HepG2 (cell line): Measurements from ENCODE around the gene IGBP1. TPM values are rescaled to one million over a fixed set of nuclear protein-coding genes. Genes with fewer than 3 reads are reported as not detected.
"Not testable (repeated sequence)": the region's sequence is repeated elsewhere in the genome, so short reads cannot be mapped to it uniquely, and the experiment has no call there.

Experiments
- ATAC-seq: fragments of 200-7000 bp; cut with Tn5 transposase; 3 replicates; pipeline ENCODE4 v1.9.1; 2020; ENCODE audit warnings: mild to moderate bottlenecking, moderate library complexity
- BruUV-seq: library from RNA; stranded (reverse); fragments of 400-500 nt; replicated peaks from 2 replicates; lab custom pipeline; 2021; lab: Mats Ljungman, UMichigan
- CTCF ChIA-PET: fragments of 300-600 bp; formaldehyde crosslinking; extraction: SDS; loops from one replicate; lab custom pipeline; 2021; ENCODE audit warnings: low total read pairs, inconsistent platforms, low intra/inter-chr PET ratio; lab: Yijun Ruan, JAX
- POLR2A ChIA-PET: fragments of 350-600 bp; sonication (Branson Sonifier 250); formaldehyde crosslinking; loops from one replicate; lab custom pipeline; 2020; ENCODE audit warnings: antibody characterized with exemption, inconsistent platforms; lab: Yijun Ruan, JAX
- DNase-seq: peaks from one replicate; pipeline ENCODE4 v3.0.0-alpha.2; 2015; ENCODE audit warnings: low spot score
- FAIRE-seq: peaks from 3 replicates; lab custom pipeline; 2011; peaks lifted over from hg19 to GRCh38; lab: Jason Lieb, UNC
- H2AFZ ChIP-seq: one replicate; pipeline ENCODE4 v1.6.1; 2011; ENCODE audit warnings: low read length, inconsistent platforms
- H3K27ac ChIP-seq: fragments of 300-600 bp; 3 replicates; pipeline ENCODE4 v1.8.0; 2011; ENCODE audit warnings: mixed run types, mild to moderate bottlenecking, mixed read lengths, low read length, inconsistent platforms; ENCODE audit not compliant: insufficient read depth; ENCODE audit errors: extremely low read length
- H3K27me3 ChIP-seq, 2 experiments: fragments of 200-600 bp in 1 of 2; 2 replicates in 1 of 2; 3 replicates in 1 of 2; pipeline versions ENCODE4 v1.6.0 to v1.8.0; 2011; ENCODE audit warnings: low read length in 2 of 2, mild to moderate bottlenecking in 2 of 2, moderate library complexity in 2 of 2, inconsistent platforms in 1 of 2; ENCODE audit not compliant: insufficient read depth in 2 of 2, control insufficient read depth in 1 of 2
- H3K36me3 ChIP-seq, 2 experiments: fragments of 200-600 bp in 1 of 2; replicated peaks in 1 of 2; 2 replicates in 1 of 2; 3 replicates in 1 of 2; pipeline versions ENCODE4 v1.5.1 to v1.8.0; 2011; ENCODE audit warnings: low read length in 2 of 2, inconsistent platforms in 1 of 2; ENCODE audit not compliant: insufficient read depth in 2 of 2, control insufficient read depth in 1 of 2
- H3K4me1 ChIP-seq: 2 replicates; pipeline ENCODE4 v1.5.1; 2012; ENCODE audit warnings: low read length, inconsistent platforms; ENCODE audit not compliant: insufficient read depth
- H3K4me2 ChIP-seq: 2 replicates; pipeline ENCODE4 v1.6.0; 2011; ENCODE audit warnings: low read depth, low read length, inconsistent platforms
- H3K4me3 ChIP-seq, 3 experiments: fragments of 200-600 bp in 1 of 3; sonication (generic), shearing (Covaris generic) in 1 of 3; replicated peaks in 1 of 3; 2 replicates each; pipeline ENCODE4 v1.5.1; 2011 to 2016; ENCODE audit warnings: low read length in 3 of 3, inconsistent platforms in 2 of 3, low read depth in 2 of 3, mild to moderate bottlenecking in 2 of 3, control low read depth in 1 of 3, mixed read lengths in 1 of 3; ENCODE audit not compliant: insufficient read depth in 1 of 3
- H3K79me2 ChIP-seq: one replicate; pipeline ENCODE4 v1.6.1; 2011; ENCODE audit warnings: low read length, inconsistent platforms; ENCODE audit not compliant: insufficient read depth
- H3K9ac ChIP-seq: 2 replicates; pipeline ENCODE4 v1.6.0; 2011; ENCODE audit warnings: mild to moderate bottlenecking, low read depth, low read length, inconsistent platforms; ENCODE audit not compliant: insufficient read depth
- H3K9me3 ChIP-seq: 2 replicates; pipeline ENCODE4 v1.5.1; 2012; ENCODE audit warnings: mild to moderate bottlenecking, low read length
- H4K20me1 ChIP-seq: 2 replicates; pipeline ENCODE4 v1.6.0; 2011; ENCODE audit warnings: inconsistent platforms, mild to moderate bottlenecking, low read length, moderate library complexity; ENCODE audit not compliant: insufficient read depth
- BRD4 ChIP-seq: sonication (generic); formaldehyde crosslinking; IDR thresholded peaks from 2 replicates; pipeline ENCODE4 v1.4.0; 2020; ENCODE audit warnings: missing genetic modification reagents
- FOXK2 ChIP-seq: fragments of 450-650 bp; IDR thresholded peaks from 2 replicates; pipeline ENCODE4 v1.6.1; 2016
- GABPA ChIP-seq, 2 experiments: IDR thresholded peaks; 2 replicates each; pipeline ENCODE4 v1.6.1; 2011 to 2016; ENCODE audit warnings: low read depth in 2 of 2, low read length in 1 of 2, missing biosample characterization in 1 of 2, missing genetic modification characterization in 1 of 2
- MEIS2 ChIP-seq: sonication (generic); formaldehyde crosslinking; IDR thresholded peaks from 2 replicates; pipeline ENCODE4 v1.9.0; 2021; ENCODE audit warnings: mild to moderate bottlenecking, missing genetic modification reagents
- NFE2 ChIP-seq: sonication (generic); formaldehyde crosslinking; IDR thresholded peaks from 2 replicates; pipeline ENCODE4 v1.4.0; 2020; ENCODE audit warnings: missing genetic modification reagents
- SOX13 ChIP-seq, 3 experiments: fragments of 450-650 bp in 1 of 3; sonication (generic) in 1 of 3; formaldehyde crosslinking in 1 of 3; IDR thresholded peaks in 2 of 3; conservative IDR thresholded peaks in 1 of 3; 2 replicates each; pipeline versions ENCODE4 v1.5.0 to v1.6.1; 2016 to 2020; ENCODE audit warnings: antibody characterized with exemption in 1 of 3, mild to moderate bottlenecking in 1 of 3, missing compliant biosample characterization in 1 of 3, missing genetic modification reagents in 1 of 3, moderate library complexity in 1 of 3
- SRY ChIP-seq: sonication (generic); formaldehyde crosslinking; IDR thresholded peaks from 2 replicates; pipeline ENCODE4 v1.8.0; 2022; ENCODE audit warnings: mild to moderate bottlenecking, missing genetic modification reagents
- XBP1 ChIP-seq: sonication (generic); formaldehyde crosslinking; IDR thresholded peaks from 2 replicates; pipeline ENCODE4 v1.5.0; 2020; ENCODE audit warnings: missing genetic modification reagents
- ZBTB2 ChIP-seq: sonication (generic); formaldehyde crosslinking; IDR thresholded peaks from 2 replicates; pipeline ENCODE4 v1.8.0; 2022; ENCODE audit warnings: low read depth, missing genetic modification reagents
- ZC3H13 ChIP-seq: sonication (generic); formaldehyde crosslinking; IDR thresholded peaks from 2 replicates; pipeline ENCODE4 v1.8.1; 2023; ENCODE audit warnings: mild to moderate bottlenecking, missing genetic modification reagents, moderate library complexity
- ZFAT ChIP-seq: sonication (generic); formaldehyde crosslinking; conservative IDR thresholded peaks from 2 replicates; pipeline ENCODE4 v1.8.1; 2023; ENCODE audit warnings: missing genetic modification reagents, inconsistent platforms
- ZFP1 ChIP-seq: IDR thresholded peaks from 2 replicates; pipeline ENCODE4 v1.6.1; 2016
- ZNF414 ChIP-seq: sonication (generic); formaldehyde crosslinking; IDR thresholded peaks from 2 replicates; pipeline ENCODE4 v1.5.0; 2020; ENCODE audit warnings: missing genetic modification reagents
- ZNF572 ChIP-seq: sonication (generic); formaldehyde crosslinking; IDR thresholded peaks from 2 replicates; pipeline ENCODE4 v1.5.1; 2020; ENCODE audit warnings: mild to moderate bottlenecking, missing genetic modification reagents
- ZNF737 ChIP-seq: sonication (generic); formaldehyde crosslinking; IDR thresholded peaks from 2 replicates; pipeline ENCODE4 v1.5.0; 2020; ENCODE audit warnings: missing genetic modification reagents, mild to moderate bottlenecking, borderline replicate concordance
- ZSCAN30 ChIP-seq: sonication (generic); formaldehyde crosslinking; IDR thresholded peaks from 2 replicates; pipeline ENCODE4 v1.5.0; 2020; ENCODE audit warnings: mild to moderate bottlenecking, missing genetic modification reagents
- WGBS: methylation state at CpG from one replicate; pipeline ENCODE4 v1.1.6; 2017; ENCODE audit warnings: low lambda C conversion rate; 5-methylcytosine and 5-hydroxymethylcytosine counted together
- in situ Hi-C: cut with HindIII; loops from 2 replicates; pipeline ENCODE4 v1.10.0; 2017; ENCODE audit warnings: low pct_unique_long_range_greater_than_20kb; ENCODE audit not compliant: extremely low pct_ligation_motif_present
- intact Hi-C: fragments of 100-400 bp; cut with micrococcal nuclease; formaldehyde crosslinking; loops from one replicate; pipeline ENCODE4 v1.10.0; 2022; ENCODE audit not compliant: unreplicated experiment
- polyA plus RNA-seq, 8 experiments: library from polyadenylated mRNA; depleted of rRNA in 3 of 8; stranded (reverse) in 7 of 8; unstranded in 1 of 8; fragments of >200 nt; fragmentation: Illumina TruSeq in 4 of 8; extraction: Trizol in 4 of 8; gene quantifications; 2 replicates each; pipeline versions ENCODE4 v1.2.1 to v1.2.3, GENCODE V29; 2011 to 2016; ENCODE audit warnings: low read depth in 4 of 8, missing spikeins in 1 of 8, mixed read lengths in 1 of 8; ENCODE audit not compliant: insufficient read depth in 1 of 8
- total RNA-seq, 5 experiments: library from RNA; depleted of rRNA; stranded (reverse); fragments of >200 nt; fragmentation: Illumina TruSeq; extraction: Trizol; gene quantifications; 2 replicates each; pipeline ENCODE4 v1.2.3, GENCODE V29; 2016; ENCODE audit warnings: low read depth in 1 of 5

Gene IGBP1
- total and polyA plus RNA-seq, 2 of the 13 experiments (the other 11 are each of a cell fraction or from before 2014, with no cell fraction given): 59.3 to 103 TPM

- FAIRE-seq, in situ Hi-C loops: not testable (repeated sequence)
Measured at GRCh38 chrX:70111436-70112026, 21.7 kb upstream of the IGBP1 start.

DNA sequence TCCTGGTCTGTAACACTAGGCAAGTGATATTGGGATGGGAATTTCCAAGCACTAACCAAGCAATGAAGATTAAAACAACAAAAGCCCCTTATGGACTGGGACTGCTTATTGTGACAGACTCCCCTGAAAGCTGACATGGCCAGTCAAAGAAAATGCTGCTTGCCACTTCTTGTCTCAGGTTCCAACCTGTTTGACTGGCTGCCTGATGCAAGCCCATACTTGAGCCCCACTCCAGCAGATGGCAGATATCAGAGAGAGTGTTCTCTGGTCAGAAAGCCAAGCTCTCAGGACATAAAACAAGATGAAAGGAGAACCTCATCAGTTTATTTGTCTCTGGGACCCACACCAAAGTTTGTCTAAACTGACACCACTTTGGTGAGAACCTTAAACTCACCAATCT, 15.5 kb upstream of the IGBP1 start:
- Histone ChIP-seq H3K79me2 (no peaks in the 10 kb centered on the region), H4K20me1 (no peaks in the 10 kb centered on the region), H3K9me3 (no peaks in the 10 kb centered on the region), H3K36me3 (no peaks in the 10 kb centered on the region), H3K4me3 (no peak overlapping the region), H3K4me2 (no peak overlapping the region), H3K27ac (no peak overlapping the region), H3K27me3 (no peaks in the 10 kb centered on the region), H3K4me1 (no peaks in the 10 kb centered on the region), H3K9ac (no peak overlapping the region), H2AFZ (no peak overlapping the region)
- DNase-seq (no peak), ATAC-seq (no peak), FAIRE-seq (no peak)
- in situ Hi-C loops (no loop called here), intact Hi-C loops (no loop called here)
- BruUV-seq: no TSS peak
- ChIA-PET POLR2A (no interaction called here), CTCF (no interaction called here)
- no peak for TF ChIP-seq SRY (CRISPR knock-in tag)
- TF ChIP-seq XBP1: no peak
- TF ChIP-seq ZSCAN30: no peak
- no peak for TF ChIP-seq ZNF737 (CRISPR knock-in tag)
- TF ChIP-seq ZBTB2: no peak
- TF ChIP-seq ZNF414 (CRISPR knock-in tag): no peak
- TF ChIP-seq BRD4 (CRISPR knock-in tag): no peak
- no peak for TF ChIP-seq GABPA (IDR thresholded peaks at IDR 0.05; ENCODE audit: low read depth, low read length)
- TF ChIP-seq GABPA (CRISPR knock-in tag; IDR thresholded peaks at IDR 0.05; ENCODE audit: low read depth): no peak
- TF ChIP-seq NFE2 (CRISPR knock-in tag): no peak
- no peak for TF ChIP-seq ZFAT (CRISPR knock-in tag)
- TF ChIP-seq MEIS2 (CRISPR knock-in tag): no peak
- TF ChIP-seq ZNF572 (CRISPR knock-in tag): no peak
- no peak for TF ChIP-seq SOX13 (IDR thresholded peaks at IDR 0.05)
- no peak for TF ChIP-seq SOX13 (CRISPR knock-in tag; conservative IDR thresholded peaks at IDR 0.05 in 1 of 2, IDR thresholded peaks at IDR 0.05 in 1 of 2)
- TF ChIP-seq ZFP1: no peak
- TF ChIP-seq FOXK2: no peak
- TF ChIP-seq ZC3H13 (CRISPR knock-in tag): no peak

More at GRCh38 chrX:70111436-70112026, 21.7 kb upstream of the IGBP1 start:
- ATAC-seq, H3K4me1 ChIP-seq, H3K79me2 ChIP-seq, BruUV-seq, DNase-seq, H3K4me2 ChIP-seq, H3K9ac ChIP-seq, H3K36me3 ChIP-seq, H3K27ac ChIP-seq, H4K20me1 ChIP-seq, H3K4me3 ChIP-seq, POLR2A ChIA-PET, intact Hi-C loops, H2AFZ ChIP-seq, H3K27me3 ChIP-seq, CTCF ChIA-PET, H3K9me3 ChIP-seq: not testable (repeated sequence)
- WGBS: 39% methylated on average over 4 of the region's 4 CpGs
